Esophagus muscularis mucosa (tissue), 4 donors: ENCODE measurements around the gene MSH2. TPM values are rescaled to one million over a fixed set of nuclear protein-coding genes. Genes with fewer than 3 reads are reported as not detected.
"Not testable (repeated sequence)": the region's sequence is repeated elsewhere in the genome, so short reads cannot be mapped to it uniquely, and the experiment has no call there.

Experiments
- DNase-seq: peaks from one replicate; pipeline ENCODE4 v3.0.0-alpha.2; 2017; ENCODE audit errors: extremely low spot score
- H3K27ac ChIP-seq, 4 donors: fragments of 200-600 bp; sonication (generic); replicated peaks in 1 of 4; 1 replicate in 3 of 4; 2 replicates in 1 of 4; pipeline ENCODE4 v1.5.1; 2016 to 2019; ENCODE audit warnings: mild to moderate bottlenecking in 1 of 4
- H3K27me3 ChIP-seq, 4 donors: fragments of 200-600 bp; sonication (generic); one replicate each; pipeline versions ENCODE4 v1.5.1 to v1.6.0; 2016 to 2019
- H3K36me3 ChIP-seq, 4 donors: fragments of 200-600 bp; sonication (generic); one replicate each; pipeline ENCODE4 v1.5.1; 2016 to 2019
- H3K4me1 ChIP-seq, 4 donors: fragments of 200-600 bp; sonication (generic); one replicate each; pipeline ENCODE4 v1.5.1; 2016 to 2019
- H3K4me3 ChIP-seq, 4 donors: fragments of 200-600 bp; sonication (generic); 1 replicate in 2 of 4; 2 replicates in 2 of 4; pipeline ENCODE4 v1.5.1; 2016 to 2019; ENCODE audit warnings: mild to moderate bottlenecking in 4 of 4, moderate library complexity in 1 of 4
- H3K9me3 ChIP-seq, 4 donors: fragments of 200-600 bp; sonication (generic); 1 replicate in 3 of 4; 2 replicates in 1 of 4; pipeline ENCODE4 v1.5.1; 2016 to 2019
- EP300 ChIP-seq: sonication (generic); formaldehyde crosslinking; IDR thresholded peaks from one replicate; pipeline ENCODE4 v1.6.1; 2017; ENCODE audit warnings: antibody characterized with exemption
- POLR2A ChIP-seq: fragments of 450-650 bp; IDR thresholded peaks from one replicate; pipeline ENCODE4 v1.6.1; 2017; ENCODE audit warnings: antibody characterized with exemption, moderate library complexity, mild to moderate bottlenecking, low read depth
- POLR2AphosphoS5 ChIP-seq, 2 donors: sonication (generic); formaldehyde crosslinking; IDR thresholded peaks; one replicate each; pipeline ENCODE4 v1.6.1; 2017; ENCODE audit warnings: antibody characterized with exemption in 2 of 2
- WGBS: methylation state at CpG from one replicate; pipeline ENCODE4 v1.1.5; 2018; 5-methylcytosine and 5-hydroxymethylcytosine counted together
- intact Hi-C: fragments of 100-400 bp; cut with DNase I; formaldehyde crosslinking; loops from one replicate; pipeline ENCODE4 v1.15.1; 2023
- total RNA-seq, 4 donors: library from RNA; depleted of rRNA; stranded (reverse); fragments of >200 nt; gene quantifications; one replicate each; pipeline versions ENCODE4 v1.1.0 to v1.2.1, GENCODE V29; 2016
- TF ChIP-seq, protein P1 (sequence below), 3 experiments: fragments of 200-600 bp in 2 of 3; fragments of 450-650 bp in 1 of 3; sonication (generic) in 2 of 3; IDR thresholded peaks; one replicate each; pipeline ENCODE4 v1.5.1; 2017 to 2019; ENCODE audit warnings: antibody characterized with exemption in 3 of 3, mild to moderate bottlenecking in 2 of 3, moderate library complexity in 1 of 3

Gene MSH2
- total RNA-seq, 4 donors from 2014 or later = 5.6 to 9.9 (median 7.6) TPM

DNA sequence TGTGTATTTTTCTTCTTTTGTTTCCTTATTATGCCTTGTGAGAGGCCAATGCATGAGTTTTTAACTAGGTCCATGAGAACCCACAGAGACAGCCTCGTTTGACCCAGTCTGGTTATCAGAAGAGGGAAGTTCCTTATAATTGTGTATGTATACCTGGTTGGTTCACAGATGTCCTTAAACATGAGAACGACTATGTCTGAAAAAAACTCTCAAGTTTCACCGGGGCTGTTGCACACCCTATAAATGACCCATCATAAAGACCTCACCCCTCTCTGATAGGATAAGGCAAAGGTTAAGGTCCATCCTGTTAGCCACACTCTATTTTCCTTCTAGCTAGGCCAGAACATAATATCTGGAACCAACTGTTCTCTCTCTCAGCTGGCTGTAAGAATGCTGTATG, 42.7 kb upstream of the MSH2 start:
- DNase-seq = no peak
- H3K27me3 ChIP-seq = no peaks in the 10 kb centered on the region
- H3K4me1 ChIP-seq = peaks cover 0 to 11% (median 8%) of the 10 kb centered on the region in 4 donors
- TF ChIP-seq POLR2AphosphoS5 (IDR thresholded peaks at IDR 0.05) (no peak), POLR2A (no peak), EP300 (no peak)
- TF ChIP-seq, protein P1, sequence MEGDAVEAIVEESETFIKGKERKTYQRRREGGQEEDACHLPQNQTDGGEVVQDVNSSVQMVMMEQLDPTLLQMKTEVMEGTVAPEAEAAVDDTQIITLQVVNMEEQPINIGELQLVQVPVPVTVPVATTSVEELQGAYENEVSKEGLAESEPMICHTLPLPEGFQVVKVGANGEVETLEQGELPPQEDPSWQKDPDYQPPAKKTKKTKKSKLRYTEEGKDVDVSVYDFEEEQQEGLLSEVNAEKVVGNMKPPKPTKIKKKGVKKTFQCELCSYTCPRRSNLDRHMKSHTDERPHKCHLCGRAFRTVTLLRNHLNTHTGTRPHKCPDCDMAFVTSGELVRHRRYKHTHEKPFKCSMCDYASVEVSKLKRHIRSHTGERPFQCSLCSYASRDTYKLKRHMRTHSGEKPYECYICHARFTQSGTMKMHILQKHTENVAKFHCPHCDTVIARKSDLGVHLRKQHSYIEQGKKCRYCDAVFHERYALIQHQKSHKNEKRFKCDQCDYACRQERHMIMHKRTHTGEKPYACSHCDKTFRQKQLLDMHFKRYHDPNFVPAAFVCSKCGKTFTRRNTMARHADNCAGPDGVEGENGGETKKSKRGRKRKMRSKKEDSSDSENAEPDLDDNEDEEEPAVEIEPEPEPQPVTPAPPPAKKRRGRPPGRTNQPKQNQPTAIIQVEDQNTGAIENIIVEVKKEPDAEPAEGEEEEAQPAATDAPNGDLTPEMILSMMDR (IDR thresholded peaks at IDR 0.05) = no peak
- no peaks in the 10 kb centered on the region for H3K36me3 ChIP-seq
- H3K4me3 ChIP-seq = no peak overlapping the region
- no peak overlapping the region for H3K27ac ChIP-seq
- intact Hi-C loops = no loop called here
- 83% methylated on average over 3 of the region's 3 CpGs for WGBS
- H3K9me3 ChIP-seq = no peaks in the 10 kb centered on the region

DNA sequence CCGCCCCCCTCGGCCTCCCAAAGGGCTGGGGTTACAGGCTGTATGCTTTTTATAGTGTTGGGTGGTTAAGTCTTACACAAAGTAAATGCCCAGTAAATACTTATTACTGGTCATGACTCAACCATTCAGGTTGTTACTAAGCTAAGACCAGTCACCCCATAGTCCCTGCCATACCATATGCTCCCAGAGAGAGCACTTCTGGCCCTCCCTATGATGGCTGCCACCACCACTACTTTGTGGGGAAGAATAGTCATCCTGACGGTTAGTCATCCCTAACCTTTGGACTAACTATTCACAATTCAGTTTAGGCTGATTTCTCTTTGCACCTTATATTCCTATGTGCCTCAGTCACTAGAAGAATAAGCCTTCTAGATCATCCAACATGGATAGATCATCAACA, 42.0 kb upstream of the MSH2 start:
- H3K4me1 ChIP-seq = peaks cover 0 to 11% (median 8%) of the 10 kb centered on the region in 4 donors
- H3K4me3 ChIP-seq = no peak overlapping the region
- H3K9me3 ChIP-seq = no peaks in the 10 kb centered on the region
- H3K36me3 ChIP-seq = no peaks in the 10 kb centered on the region
- no peak overlapping the region for H3K27ac ChIP-seq
- WGBS = 96% methylated on average over 3 of the region's 3 CpGs
- DNase-seq = no peak
- no peaks in the 10 kb centered on the region for H3K27me3 ChIP-seq
- intact Hi-C loops = no loop called here
- no peak for TF ChIP-seq POLR2AphosphoS5 (IDR thresholded peaks at IDR 0.05)
- no peak for TF ChIP-seq EP300
- TF ChIP-seq, protein P1 (IDR thresholded peaks at IDR 0.05) = no peak
- TF ChIP-seq POLR2A = no peak

DNA sequence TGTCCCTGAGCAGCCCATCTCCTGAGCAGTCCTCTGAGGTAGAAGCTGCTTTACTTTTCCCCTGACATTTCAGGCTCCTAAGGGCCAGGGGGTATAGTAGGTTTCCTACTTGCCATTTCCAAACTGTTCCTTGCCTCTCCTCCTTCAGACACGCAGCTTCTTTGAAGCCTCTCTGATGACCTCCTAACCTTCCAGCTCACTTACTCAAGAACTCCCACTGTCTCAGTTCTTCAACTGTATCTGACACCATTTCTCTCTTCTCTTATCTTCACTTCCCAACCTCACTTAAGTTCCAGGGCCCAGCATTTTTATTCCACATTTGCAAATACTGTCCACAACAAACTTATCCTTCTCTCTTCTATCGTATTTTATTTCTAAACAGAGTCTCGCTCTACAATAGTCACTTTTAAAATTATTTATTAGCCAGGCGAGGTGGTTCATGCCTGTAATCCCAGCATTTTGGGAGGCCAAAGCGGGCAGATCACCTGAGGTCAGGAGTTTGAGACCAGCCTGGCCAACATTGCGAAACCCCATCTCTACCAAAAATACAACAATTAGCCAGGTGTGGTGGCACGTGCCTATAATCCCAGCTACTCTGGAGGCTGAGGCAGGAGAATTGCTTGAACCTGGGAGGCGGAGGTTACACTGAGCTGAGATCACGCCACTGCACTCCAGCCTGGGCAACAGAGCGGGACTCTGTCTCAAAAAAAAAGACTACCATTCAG, 41.3 kb upstream of the MSH2 start:
- peaks cover 0 to 11% (median 8%) of the 10 kb centered on the region in 4 donors for H3K4me1 ChIP-seq
- H3K36me3 ChIP-seq, DNase-seq, H3K4me3 ChIP-seq, H3K27ac ChIP-seq, intact Hi-C loops, H3K27me3 ChIP-seq, H3K9me3 ChIP-seq: not testable (repeated sequence)
- 96% methylated on average over 10 of the region's 10 CpGs for WGBS

DNA sequence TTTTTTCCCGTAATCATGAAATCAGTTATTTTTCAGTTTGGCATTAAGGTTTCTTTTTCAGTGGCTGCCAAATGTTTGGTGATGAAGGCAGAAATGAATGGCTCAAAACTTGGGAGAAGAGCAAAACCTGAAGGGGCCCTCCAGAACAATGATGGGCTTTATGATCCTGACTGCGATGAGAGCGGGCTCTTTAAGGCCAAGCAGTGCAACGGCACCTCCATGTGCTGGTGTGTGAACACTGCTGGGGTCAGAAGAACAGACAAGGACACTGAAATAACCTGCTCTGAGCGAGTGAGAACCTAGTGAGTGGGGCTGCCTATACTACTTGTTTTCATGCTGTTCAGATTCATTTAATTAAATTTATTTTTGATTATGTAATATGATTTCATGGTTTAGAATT, 29.2 kb upstream of the MSH2 start:
- no peak overlapping the region for H3K4me3 ChIP-seq
- WGBS = 68% methylated on average over 5 of the region's 5 CpGs
- H3K9me3 ChIP-seq = no peaks in the 10 kb centered on the region
- intact Hi-C loops = no loop called here
- H3K27me3 ChIP-seq = peaks cover 0 to 18% (median 15%) of the 10 kb centered on the region in 4 donors
- no peak for DNase-seq
- H3K27ac ChIP-seq = no peak overlapping the region
- TF ChIP-seq POLR2AphosphoS5 (IDR thresholded peaks at IDR 0.05) (no peak), EP300 (no peak), POLR2A (no peak)
- TF ChIP-seq, protein P1 (IDR thresholded peaks at IDR 0.05) = no peak
- H3K36me3 ChIP-seq = no peaks in the 10 kb centered on the region
- peaks cover 7 to 14% (median 13%) of the 10 kb centered on the region in 4 donors for H3K4me1 ChIP-seq

DNA sequence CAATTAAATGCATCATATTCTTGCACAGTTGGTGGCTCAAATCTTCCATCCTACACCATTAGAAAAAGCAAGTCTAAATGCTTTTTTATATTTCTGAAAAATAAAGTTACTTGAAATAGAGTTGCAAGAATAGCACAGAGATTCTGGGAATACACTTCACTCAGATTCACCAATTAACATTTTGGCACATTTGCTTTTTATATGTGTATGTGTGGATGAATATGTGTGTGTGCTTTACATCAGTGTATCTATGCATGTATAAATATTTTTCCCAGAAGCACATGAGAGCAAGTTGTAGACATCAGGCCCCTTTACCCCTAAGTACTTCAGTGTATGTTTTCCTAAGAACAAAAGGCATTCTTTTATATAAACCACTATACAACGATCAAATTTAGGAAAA, 27.6 kb upstream of the MSH2 start:
- Histone ChIP-seq H3K4me1 (no peaks in the 10 kb centered on the region), H3K36me3 (no peaks in the 10 kb centered on the region), H3K27me3 (peaks cover 0 to 2% (median under 1%) of the 10 kb centered on the region in 4 donors), H3K27ac (no peak overlapping the region), H3K4me3 (no peak overlapping the region), H3K9me3 (no peaks in the 10 kb centered on the region)
- TF ChIP-seq, protein P1 (IDR thresholded peaks at IDR 0.05) = no peak
- TF ChIP-seq POLR2A = no peak
- WGBS = 79% methylated on average over 1 of the region's 1 CpG
- intact Hi-C loops = no loop called here
- DNase-seq = no peak
